GM12878 (cell line): ENCODE results near the gene CD164L2. TPM values are rescaled to one million over a fixed set of nuclear protein-coding genes. Genes with fewer than 3 reads are reported as not detected.

Experiments used
- BHLHE40 ChIP-seq, 2 experiments: fragments of 450-650 bp in 1 of 2; IDR thresholded peaks; 2 replicates each; pipeline ENCODE4 v1.6.1; 2011 to 2017; ENCODE audit warnings: low read depth in 2 of 2, borderline replicate concordance in 1 of 2, improper control_type of control experiment in 1 of 2, low read length in 1 of 2, mild to moderate bottlenecking in 1 of 2
- CBX3 ChIP-seq: fragments of 200-600 bp; sonication (generic); IDR thresholded peaks from 2 replicates; pipeline ENCODE4 v1.6.1; 2016; ENCODE audit warnings: low read depth, borderline replicate concordance
- CBX5 ChIP-seq: sonication (generic); IDR thresholded peaks from 2 replicates; pipeline ENCODE4 v1.6.1; 2016; ENCODE audit warnings: low read depth, moderate library complexity, mild to moderate bottlenecking, inconsistent platforms
- CHD2 ChIP-seq: IDR thresholded peaks from 2 replicates; pipeline ENCODE4 v1.6.1; 2011; ENCODE audit warnings: low read depth, low read length, improper control_type of control experiment, borderline replicate concordance
- CREB1 ChIP-seq: IDR thresholded peaks from 2 replicates; pipeline ENCODE4 v1.6.1; 2012; ENCODE audit warnings: low read depth, mild to moderate bottlenecking, inconsistent platforms
- FOXK2 ChIP-seq: fragments of 450-650 bp; IDR thresholded peaks from 2 replicates; pipeline ENCODE4 v1.6.1; 2017; ENCODE audit warnings: mild to moderate bottlenecking, moderate library complexity
- FOXM1 ChIP-seq: IDR thresholded peaks from 2 replicates; pipeline ENCODE4 v1.6.1; 2012; ENCODE audit warnings: low read depth, mild to moderate bottlenecking, inconsistent platforms, low read length, moderate library complexity
- GABPA ChIP-seq: IDR thresholded peaks from 2 replicates; pipeline ENCODE4 v1.6.1; 2014; ENCODE audit warnings: antibody characterized with exemption, low read depth, mild to moderate bottlenecking, inconsistent platforms
- MTA2 ChIP-seq: fragments of 450-650 bp; IDR thresholded peaks from 2 replicates; pipeline ENCODE4 v1.6.1; 2016; ENCODE audit warnings: low read depth, mild to moderate bottlenecking, moderate library complexity
- MTA3 ChIP-seq: IDR thresholded peaks from 2 replicates; pipeline ENCODE4 v1.6.1; 2012; ENCODE audit warnings: low read length, inconsistent platforms, borderline replicate concordance
- NFYB ChIP-seq: IDR thresholded peaks from 2 replicates; pipeline ENCODE4 v1.6.1; 2011; ENCODE audit warnings: low read depth, mild to moderate bottlenecking, low read length, improper control_type of control experiment, moderate library complexity; ENCODE audit not compliant: insufficient read depth
- SRF ChIP-seq, 2 experiments: IDR thresholded peaks; 2 replicates each; pipeline ENCODE4 v1.6.1; 2011; ENCODE audit warnings: low read depth in 2 of 2, low read length in 2 of 2, mild to moderate bottlenecking in 1 of 2, moderate library complexity in 1 of 2
- TAF1 ChIP-seq: IDR thresholded peaks from 2 replicates; pipeline ENCODE4 v1.6.1; 2011; ENCODE audit warnings: mild to moderate bottlenecking, low read depth, low read length, borderline replicate concordance
- YBX1 ChIP-seq: fragments of 450-650 bp; IDR thresholded peaks from 2 replicates; pipeline ENCODE4 v1.6.1; 2016; ENCODE audit warnings: antibody characterized with exemption
- ZNF274 ChIP-seq: IDR thresholded peaks from one replicate; pipeline ENCODE4 v1.8.0; 2011; ENCODE audit not compliant: insufficient read length, insufficient read depth
- ZZZ3 ChIP-seq: IDR thresholded peaks from 2 replicates; pipeline ENCODE4 v1.6.1; 2011; ENCODE audit warnings: low read depth; ENCODE audit not compliant: control insufficient read depth, insufficient read length
- polyA plus RNA-seq, 11 experiments: library from polyadenylated mRNA; depleted of rRNA in 4 of 11; unstranded in 6 of 11; stranded (reverse) in 5 of 11; fragments of >200 nt; fragmentation: Nextera tagmentation in 4 of 11; fragmentation: Illumina TruSeq in 1 of 11; extraction: Ambion mirVana in 4 of 11; extraction: Trizol in 1 of 11; gene quantifications; 1 replicate in 1 of 11; 2 replicates in 10 of 11; pipeline versions ENCODE4 v1.2.1 to v1.2.3, GENCODE V29; 2011 to 2016; ENCODE audit warnings: inconsistent platforms in 2 of 11, missing spikeins in 2 of 11, low read depth in 1 of 11
- total RNA-seq, 4 experiments: library from RNA; depleted of rRNA in 3 of 4; stranded (reverse); fragments of >200 nt in 3 of 4; fragmentation: Illumina TruSeq in 1 of 4; extraction: Trizol in 1 of 4; gene quantifications; 2 replicates each; pipeline versions ENCODE4 v1.2.1 to v1.2.3, GENCODE V29; 2013 to 2021
- TF ChIP-seq, protein P1 (sequence below): IDR thresholded peaks from 2 replicates; pipeline ENCODE4 v1.6.1; 2012; ENCODE audit warnings: improper control_type of control experiment, low read depth, low read length; ENCODE audit not compliant: insufficient replicate concordance

The CD164L2 gene
- total and polyA plus RNA-seq, 10 of the 15 experiments (the other 5 are each of a cell fraction or from before 2014, with no cell fraction given), result not detected

DNA sequence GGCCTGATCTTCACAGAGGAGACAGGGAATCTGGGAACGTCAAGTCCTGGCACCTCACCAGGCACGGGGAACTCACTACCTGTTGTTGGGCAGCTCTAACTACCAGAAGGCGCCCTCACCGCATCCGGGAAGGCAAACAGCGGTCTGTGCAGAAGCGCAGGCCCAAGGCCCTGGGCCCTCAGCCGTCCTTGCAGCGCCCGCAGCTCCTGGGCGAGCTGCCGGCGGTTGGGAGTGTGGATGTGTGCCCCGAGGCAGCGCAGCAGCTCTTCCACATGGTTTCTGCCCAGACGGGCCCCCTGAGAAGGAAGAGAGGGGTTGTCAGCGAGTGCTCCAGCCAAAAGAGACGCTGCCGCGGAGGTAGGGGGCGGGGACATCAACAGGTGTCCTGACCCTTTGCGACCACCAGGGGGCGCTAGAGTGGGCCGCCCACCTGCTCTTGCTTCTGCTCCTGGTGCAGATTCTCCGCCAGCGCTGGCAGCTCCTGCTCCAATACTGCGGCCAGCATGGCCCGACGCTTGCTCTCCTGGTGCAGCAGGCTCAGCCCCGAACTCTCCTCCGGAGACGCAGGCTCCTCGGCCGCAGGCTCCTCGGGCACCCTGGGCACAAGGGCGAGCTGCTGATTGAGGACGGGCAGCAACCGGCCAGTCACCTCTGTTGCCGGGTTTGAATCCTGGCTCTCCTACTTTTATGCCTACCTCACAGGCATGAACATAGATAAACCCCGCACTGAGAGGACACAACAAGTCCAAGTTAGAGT lies 25.7 kb downstream of the CD164L2 start (continued):
- TF ChIP-seq, protein P1, sequence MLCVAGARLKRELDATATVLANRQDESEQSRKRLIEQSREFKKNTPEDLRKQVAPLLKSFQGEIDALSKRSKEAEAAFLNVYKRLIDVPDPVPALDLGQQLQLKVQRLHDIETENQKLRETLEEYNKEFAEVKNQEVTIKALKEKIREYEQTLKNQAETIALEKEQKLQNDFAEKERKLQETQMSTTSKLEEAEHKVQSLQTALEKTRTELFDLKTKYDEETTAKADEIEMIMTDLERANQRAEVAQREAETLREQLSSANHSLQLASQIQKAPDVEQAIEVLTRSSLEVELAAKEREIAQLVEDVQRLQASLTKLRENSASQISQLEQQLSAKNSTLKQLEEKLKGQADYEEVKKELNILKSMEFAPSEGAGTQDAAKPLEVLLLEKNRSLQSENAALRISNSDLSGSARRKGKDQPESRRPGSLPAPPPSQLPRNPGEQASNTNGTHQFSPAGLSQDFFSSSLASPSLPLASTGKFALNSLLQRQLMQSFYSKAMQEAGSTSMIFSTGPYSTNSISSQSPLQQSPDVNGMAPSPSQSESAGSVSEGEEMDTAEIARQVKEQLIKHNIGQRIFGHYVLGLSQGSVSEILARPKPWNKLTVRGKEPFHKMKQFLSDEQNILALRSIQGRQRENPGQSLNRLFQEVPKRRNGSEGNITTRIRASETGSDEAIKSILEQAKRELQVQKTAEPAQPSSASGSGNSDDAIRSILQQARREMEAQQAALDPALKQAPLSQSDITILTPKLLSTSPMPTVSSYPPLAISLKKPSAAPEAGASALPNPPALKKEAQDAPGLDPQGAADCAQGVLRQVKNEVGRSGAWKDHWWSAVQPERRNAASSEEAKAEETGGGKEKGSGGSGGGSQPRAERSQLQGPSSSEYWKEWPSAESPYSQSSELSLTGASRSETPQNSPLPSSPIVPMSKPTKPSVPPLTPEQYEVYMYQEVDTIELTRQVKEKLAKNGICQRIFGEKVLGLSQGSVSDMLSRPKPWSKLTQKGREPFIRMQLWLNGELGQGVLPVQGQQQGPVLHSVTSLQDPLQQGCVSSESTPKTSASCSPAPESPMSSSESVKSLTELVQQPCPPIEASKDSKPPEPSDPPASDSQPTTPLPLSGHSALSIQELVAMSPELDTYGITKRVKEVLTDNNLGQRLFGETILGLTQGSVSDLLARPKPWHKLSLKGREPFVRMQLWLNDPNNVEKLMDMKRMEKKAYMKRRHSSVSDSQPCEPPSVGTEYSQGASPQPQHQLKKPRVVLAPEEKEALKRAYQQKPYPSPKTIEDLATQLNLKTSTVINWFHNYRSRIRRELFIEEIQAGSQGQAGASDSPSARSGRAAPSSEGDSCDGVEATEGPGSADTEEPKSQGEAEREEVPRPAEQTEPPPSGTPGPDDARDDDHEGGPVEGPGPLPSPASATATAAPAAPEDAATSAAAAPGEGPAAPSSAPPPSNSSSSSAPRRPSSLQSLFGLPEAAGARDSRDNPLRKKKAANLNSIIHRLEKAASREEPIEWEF, result no peak
- TF ChIP-seq FOXM1 (no peak), BHLHE40 (IDR thresholded peaks at IDR 0.05; ENCODE audit: borderline replicate concordance in 1 of 2, low read depth in 2 of 2, low read length in 1 of 2) (no peak), SRF (IDR thresholded peaks at IDR 0.05; ENCODE audit: low read depth in 2 of 2, low read length in 2 of 2) (0 out of 4 replicates have a peak, but pooled peaks of 1 of the 2 experiments have one; percentile 10), ZNF274 (no peak), YBX1 (no peak), MTA2 (no peak), GABPA (no peak), CREB1 (no peak), MTA3 (no peak), NFYB (no peak), CHD2 (0 out of 2 replicates have a peak, but pooled peaks have one; percentile 27), ZZZ3 (no peak), CBX5 (no peak), CBX3 (no peak), FOXK2 (no peak), TAF1 (no peak)
- TF ChIP-seq, all 136 proteins: peak for 19
